Body of pancreas (tissue), 4 donors: ENCODE data around the gene COL4A6. TPM values are rescaled to one million over a fixed set of nuclear protein-coding genes. Genes with fewer than 3 reads are reported as not detected.
A peak's percentile ranks its signal among the peaks of the same experiment; 100 is the strongest.

Source experiments
- ATAC-seq: fragments of 150-250 bp; one replicate; pipeline ENCODE4 v1.9.1; 2016
- DNase-seq, 4 donors: peaks; one replicate each; pipeline ENCODE4 v3.0.0-alpha.2; 2019
- H3K27ac ChIP-seq, 4 donors: fragments of 200-600 bp; sonication (generic); 1 replicate in 3 of 4; 2 replicates in 1 of 4; pipeline versions ENCODE4 v1.5.1 to v1.6.1; 2016 to 2019; ENCODE audit warnings: mild to moderate bottlenecking in 1 of 4, mixed read lengths in 1 of 4, moderate library complexity in 1 of 4
- H3K27me3 ChIP-seq, 2 donors: fragments of 200-600 bp; sonication (generic); one replicate each; pipeline ENCODE4 v1.6.0; 2016; ENCODE audit warnings: mild to moderate bottlenecking in 1 of 2
- H3K36me3 ChIP-seq, 2 donors: fragments of 200-600 bp; sonication (generic); replicated peaks in 1 of 2; 2 replicates each; pipeline ENCODE4 v1.5.1; 2016; ENCODE audit warnings: low read depth in 2 of 2; ENCODE audit not compliant: insufficient read depth in 1 of 2
- H3K4me1 ChIP-seq: fragments of 200-600 bp; sonication (generic); one replicate; pipeline ENCODE4 v1.6.0; 2016
- H3K4me3 ChIP-seq, 2 donors: fragments of 200-600 bp; sonication (generic); 1 replicate in 1 of 2; 2 replicates in 1 of 2; pipeline ENCODE4 v1.5.1; 2016 to 2019
- H3K9me3 ChIP-seq, 3 donors: fragments of 200-600 bp; sonication (generic); 1 replicate in 2 of 3; 2 replicates in 1 of 3; pipeline ENCODE4 v1.5.1; 2016
- CTCF ChIP-seq, 7 experiments: fragments of 450-650 bp in 4 of 7; fragments of 200-600 bp in 3 of 7; sonication (generic) in 3 of 7; IDR thresholded peaks; one replicate each; pipeline ENCODE4 v1.5.1; 2016 to 2019; ENCODE audit warnings: antibody characterized with exemption in 7 of 7
- POLR2A ChIP-seq, 3 donors: fragments of 450-650 bp; IDR thresholded peaks; one replicate each; pipeline ENCODE4 v1.6.1; 2016; ENCODE audit warnings: antibody characterized with exemption in 3 of 3, mild to moderate bottlenecking in 2 of 3
- WGBS, 2 donors: methylation state at CpG; one replicate each; pipeline ENCODE4 v1.1.5; 2017; 5-methylcytosine and 5-hydroxymethylcytosine counted together
- intact Hi-C: fragments of 100-400 bp; cut with DNase I; formaldehyde crosslinking; loops from one replicate; pipeline ENCODE4 v1.15.1; 2023
- total RNA-seq, 2 donors: library from RNA; depleted of rRNA; stranded (reverse); fragments of >200 nt; gene quantifications; one replicate each; pipeline ENCODE4 v1.1.0, GENCODE V29; 2016

The COL4A6 gene
- total RNA-seq, 2 donors from 2014 or later = under 0.01 to 0.52 TPM

- peak in 1 of 4 donors; percentile 16 for DNase-seq
- intact Hi-C loops = no loop called here
- Histone ChIP-seq H3K27ac (no peak overlapping the region), H3K4me3 (no peak overlapping the region), H3K4me1 (no peaks in the 10 kb centered on the region), H3K36me3 (peaks cover 0 to 2% of the 10 kb centered on the region in 2 donors), H3K9me3 (no peaks in the 10 kb centered on the region), H3K27me3 (no peaks in the 10 kb centered on the region)
- no peak for ATAC-seq
- TF ChIP-seq CTCF (IDR thresholded peaks at IDR 0.05) (no peak), POLR2A (IDR thresholded peaks at IDR 0.05) (no peak)
- 97 to 100% methylated on average over 2 to 8 of the region's 8 CpGs for WGBS, 2 donors
Measured at GRCh38 chrX:108132034-108132433, 306.2 kb downstream of the COL4A6 start.

GRCh38 chrX:108131471-108131870 is 306.8 kb downstream of the COL4A6 start:
- Histone ChIP-seq H3K27ac (no peak overlapping the region), H3K4me1 (no peaks in the 10 kb centered on the region), H3K4me3 (no peak overlapping the region), H3K36me3 (peaks cover 0 to 2% of the 10 kb centered on the region in 2 donors), H3K27me3 (no peaks in the 10 kb centered on the region), H3K9me3 (no peaks in the 10 kb centered on the region)
- intact Hi-C loops = no loop called here
- ATAC-seq (peak; percentile 35), DNase-seq (no peak)
- TF ChIP-seq POLR2A (IDR thresholded peaks at IDR 0.05) (no peak), CTCF (IDR thresholded peaks at IDR 0.05) (no peak)
- WGBS, 2 donors = 57 to 59% methylated on average over 2 of the region's 2 CpGs

GRCh38 chrX:108130889-108131288 is 307.3 kb downstream of the COL4A6 start:
- ATAC-seq = no peak
- no peak for DNase-seq
- 92% methylated on average over 1 of the region's 1 CpG; no CpG with 5 or more reads in 1 of the 2 donors for WGBS, 2 donors
- Histone ChIP-seq H3K27ac (no peak overlapping the region), H3K4me3 (no peak overlapping the region), H3K9me3 (no peaks in the 10 kb centered on the region), H3K36me3 (peaks cover 0 to 2% of the 10 kb centered on the region in 2 donors), H3K4me1 (no peaks in the 10 kb centered on the region), H3K27me3 (no peaks in the 10 kb centered on the region)
- intact Hi-C loops = no loop called here
- TF ChIP-seq CTCF (IDR thresholded peaks at IDR 0.05) (no peak), POLR2A (IDR thresholded peaks at IDR 0.05) (no peak)

GRCh38 chrX:108127152-108127551 is 311.1 kb downstream of the COL4A6 start:
- Histone ChIP-seq H3K4me1 (peaks cover 5% of the 10 kb centered on the region), H3K9me3 (no peaks in the 10 kb centered on the region), H3K27ac (no peak overlapping the region), H3K36me3 (no peaks in the 10 kb centered on the region), H3K27me3 (no peaks in the 10 kb centered on the region), H3K4me3 (no peak overlapping the region)
- TF ChIP-seq POLR2A (IDR thresholded peaks at IDR 0.05) (no peak), CTCF (IDR thresholded peaks at IDR 0.05) (no peak)
- ATAC-seq (no peak), DNase-seq (no peak)
- intact Hi-C loops = no loop called here
- WGBS, 2 donors = 90 to 95% methylated on average over 4 of the region's 4 CpGs

GRCh38 chrX:108126661-108127060 is 311.6 kb downstream of the COL4A6 start:
- Histone ChIP-seq H3K9me3 (no peaks in the 10 kb centered on the region), H3K27me3 (no peaks in the 10 kb centered on the region), H3K27ac (no peak overlapping the region), H3K4me3 (no peak overlapping the region), H3K4me1 (peaks cover 5% of the 10 kb centered on the region), H3K36me3 (no peaks in the 10 kb centered on the region)
- ATAC-seq = no peak
- 88 to 97% methylated on average over 2 of the region's 2 CpGs for whole genome bisulfite sequencing, 2 donors
- intact Hi-C loops = no loop called here
- DNase-seq = no peak
- TF ChIP-seq CTCF (IDR thresholded peaks at IDR 0.05) (no peak), POLR2A (IDR thresholded peaks at IDR 0.05) (no peak)
